ENCODE data around the gene PTPRD.

DNA sequence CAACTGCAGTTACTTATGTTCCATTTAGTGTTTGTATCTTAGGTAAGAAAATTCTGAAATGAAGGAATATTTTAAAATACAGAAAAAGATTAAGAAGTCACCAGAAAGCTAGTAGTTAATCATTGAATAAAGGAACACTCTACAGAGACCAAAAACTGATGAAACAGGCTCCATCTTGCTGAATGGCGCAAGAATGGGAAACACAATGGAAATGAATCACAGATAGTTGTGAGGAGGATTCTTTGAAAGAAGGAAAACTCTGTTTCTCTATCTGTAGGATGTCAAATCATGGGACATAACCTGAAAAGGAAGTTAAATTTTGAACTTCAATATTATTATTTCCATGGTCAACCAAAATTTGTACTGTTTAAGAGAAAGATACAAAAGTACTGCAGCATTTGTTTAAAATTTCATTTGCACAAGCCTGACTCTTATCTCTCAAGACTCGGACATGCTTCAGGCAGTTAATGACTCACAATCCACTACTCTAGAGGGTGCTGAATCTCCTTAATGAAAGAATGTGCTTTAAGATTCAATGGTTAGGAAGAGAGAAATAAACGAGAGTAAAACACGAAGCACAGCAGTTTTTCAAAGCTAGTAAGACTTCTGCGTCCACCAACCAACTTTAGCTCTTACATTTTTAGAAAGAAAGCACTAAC lies 1748.8 kb downstream of the PTPRD start:
- TF ChIP-seq EZH2 (IDR thresholded peaks at IDR 0.05; ENCODE audit: borderline replicate concordance, low read length) = no peak
- TF ChIP-seq, protein P1, sequence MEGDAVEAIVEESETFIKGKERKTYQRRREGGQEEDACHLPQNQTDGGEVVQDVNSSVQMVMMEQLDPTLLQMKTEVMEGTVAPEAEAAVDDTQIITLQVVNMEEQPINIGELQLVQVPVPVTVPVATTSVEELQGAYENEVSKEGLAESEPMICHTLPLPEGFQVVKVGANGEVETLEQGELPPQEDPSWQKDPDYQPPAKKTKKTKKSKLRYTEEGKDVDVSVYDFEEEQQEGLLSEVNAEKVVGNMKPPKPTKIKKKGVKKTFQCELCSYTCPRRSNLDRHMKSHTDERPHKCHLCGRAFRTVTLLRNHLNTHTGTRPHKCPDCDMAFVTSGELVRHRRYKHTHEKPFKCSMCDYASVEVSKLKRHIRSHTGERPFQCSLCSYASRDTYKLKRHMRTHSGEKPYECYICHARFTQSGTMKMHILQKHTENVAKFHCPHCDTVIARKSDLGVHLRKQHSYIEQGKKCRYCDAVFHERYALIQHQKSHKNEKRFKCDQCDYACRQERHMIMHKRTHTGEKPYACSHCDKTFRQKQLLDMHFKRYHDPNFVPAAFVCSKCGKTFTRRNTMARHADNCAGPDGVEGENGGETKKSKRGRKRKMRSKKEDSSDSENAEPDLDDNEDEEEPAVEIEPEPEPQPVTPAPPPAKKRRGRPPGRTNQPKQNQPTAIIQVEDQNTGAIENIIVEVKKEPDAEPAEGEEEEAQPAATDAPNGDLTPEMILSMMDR (conservative IDR thresholded peaks at IDR 0.05 in 1 of 2, IDR thresholded peaks at IDR 0.05 in 1 of 2; ENCODE audit: extremely low read depth in 1 of 2, insufficient read depth in 1 of 2, low read depth in 1 of 2, low read length in 2 of 2) = no peak
